ENCODE results near the gene R3HCC1L.

Gene R3HCC1L

GRCh38 chr10:98265403-98266378 is 131.2 kb downstream of the R3HCC1L start:
- DNase-seq (ENCODE audit: low spot score) = no peak
- TF ChIP-seq, protein P1, sequence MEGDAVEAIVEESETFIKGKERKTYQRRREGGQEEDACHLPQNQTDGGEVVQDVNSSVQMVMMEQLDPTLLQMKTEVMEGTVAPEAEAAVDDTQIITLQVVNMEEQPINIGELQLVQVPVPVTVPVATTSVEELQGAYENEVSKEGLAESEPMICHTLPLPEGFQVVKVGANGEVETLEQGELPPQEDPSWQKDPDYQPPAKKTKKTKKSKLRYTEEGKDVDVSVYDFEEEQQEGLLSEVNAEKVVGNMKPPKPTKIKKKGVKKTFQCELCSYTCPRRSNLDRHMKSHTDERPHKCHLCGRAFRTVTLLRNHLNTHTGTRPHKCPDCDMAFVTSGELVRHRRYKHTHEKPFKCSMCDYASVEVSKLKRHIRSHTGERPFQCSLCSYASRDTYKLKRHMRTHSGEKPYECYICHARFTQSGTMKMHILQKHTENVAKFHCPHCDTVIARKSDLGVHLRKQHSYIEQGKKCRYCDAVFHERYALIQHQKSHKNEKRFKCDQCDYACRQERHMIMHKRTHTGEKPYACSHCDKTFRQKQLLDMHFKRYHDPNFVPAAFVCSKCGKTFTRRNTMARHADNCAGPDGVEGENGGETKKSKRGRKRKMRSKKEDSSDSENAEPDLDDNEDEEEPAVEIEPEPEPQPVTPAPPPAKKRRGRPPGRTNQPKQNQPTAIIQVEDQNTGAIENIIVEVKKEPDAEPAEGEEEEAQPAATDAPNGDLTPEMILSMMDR (IDR thresholded peaks at IDR 0.05; ENCODE audit: extremely low read depth, insufficient read depth, missing control alignments) = no peak
- in situ Hi-C loops (cut with MboI; ENCODE audit: low pct_unique_long_range_greater_than_20kb, low sequenced_read_pairs, unreplicated experiment) = no loop called here

- DNase-seq (ENCODE audit: low spot score) = no peak
- in situ Hi-C loops (cut with MboI; ENCODE audit: low pct_unique_long_range_greater_than_20kb, low sequenced_read_pairs, unreplicated experiment) = no loop called here
These were observed 132.2 kb downstream of the R3HCC1L start for GRCh38 chr10:98266647-98267046.

GRCh38 chr10:98267069-98267893 is 132.8 kb downstream of the R3HCC1L start:
- TF ChIP-seq, protein P1 (IDR thresholded peaks at IDR 0.05; ENCODE audit: extremely low read depth, insufficient read depth, missing control alignments) = no peak
- DNase-seq (ENCODE audit: low spot score) = no peak
- in situ Hi-C loops (cut with MboI; ENCODE audit: low pct_unique_long_range_greater_than_20kb, low sequenced_read_pairs, unreplicated experiment) = no loop called here

More at GRCh38 chr10:98266647-98267046, 132.2 kb downstream of the R3HCC1L start:
- TF ChIP-seq, protein P1 (IDR thresholded peaks at IDR 0.05; ENCODE audit: extremely low read depth, insufficient read depth, missing control alignments) = no peak

GRCh38 chr10:98267894-98268693 is 133.6 kb downstream of the R3HCC1L start, which contains the start of gene LOXL4:
LOXL4 (minus strand) TSS chr10:98268194; CDS start chr10:98263019, 5,175 bp downstream.
- TF ChIP-seq, protein P1 (IDR thresholded peaks at IDR 0.05; ENCODE audit: extremely low read depth, insufficient read depth, missing control alignments) = no peak
- DNase-seq (ENCODE audit: low spot score) = peak; percentile 75
- in situ Hi-C loops (cut with MboI; ENCODE audit: low pct_unique_long_range_greater_than_20kb, low sequenced_read_pairs, unreplicated experiment) = no loop called here

DNA sequence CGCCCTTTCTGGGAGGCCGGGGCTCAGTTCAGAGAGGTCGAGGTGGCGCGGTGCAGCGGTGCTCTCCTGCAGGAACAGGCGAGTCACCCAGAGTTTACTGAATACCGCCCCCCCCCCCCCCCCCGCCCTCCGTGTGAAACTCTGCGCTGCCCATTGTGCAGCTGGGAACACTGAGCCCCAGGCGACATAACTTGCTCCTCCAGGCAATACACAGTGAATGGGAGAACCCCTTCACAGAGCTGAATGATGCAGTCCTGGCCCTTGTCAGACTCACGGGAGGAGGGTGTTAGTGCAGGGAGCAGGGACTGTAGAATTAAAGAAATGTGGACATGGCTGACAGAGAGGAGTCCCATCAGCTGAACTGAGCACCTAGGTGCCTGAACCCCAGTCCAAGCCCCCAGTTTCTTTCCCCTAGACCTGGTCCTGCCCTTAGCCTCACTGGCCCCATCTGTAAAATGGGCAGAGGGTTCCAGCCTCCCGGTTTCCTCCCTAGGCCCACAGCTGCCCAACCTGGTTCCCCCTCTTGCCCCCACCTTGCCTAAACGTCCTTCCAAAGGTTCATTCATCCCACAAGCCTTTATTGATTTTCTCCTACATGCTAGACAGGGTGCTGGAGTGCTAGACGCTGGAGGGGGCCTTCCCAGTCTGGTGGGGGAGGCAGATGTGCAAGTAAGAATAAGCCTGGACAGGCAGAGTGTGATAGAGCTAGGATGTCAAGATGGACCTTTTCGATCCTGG is 134.4 kb downstream of the R3HCC1L start:
- DNase-seq (ENCODE audit: low spot score) = peak; percentile 66
- TF ChIP-seq, protein P1 (IDR thresholded peaks at IDR 0.05; ENCODE audit: extremely low read depth, insufficient read depth, missing control alignments) = no peak
- in situ Hi-C loops (cut with MboI; ENCODE audit: low pct_unique_long_range_greater_than_20kb, low sequenced_read_pairs, unreplicated experiment) = no loop called here

Data from GM13977 (cell line).